GM21390 (cell line): Measurements from ENCODE around the gene PLSCR1.
A peak's percentile ranks its signal among the peaks of the same experiment; 100 is the strongest.
"Not testable (repeated sequence)": the region's sequence is repeated elsewhere in the genome, so short reads cannot be mapped to it uniquely, and the experiment has no call there.

Experiments used
- ATAC-seq: cut with Tn5 transposase; IDR thresholded peaks from one replicate; pipeline ENCODE4 v1.9.1; 2021; ENCODE audit not compliant: unreplicated experiment

The PLSCR1 gene

DNA sequence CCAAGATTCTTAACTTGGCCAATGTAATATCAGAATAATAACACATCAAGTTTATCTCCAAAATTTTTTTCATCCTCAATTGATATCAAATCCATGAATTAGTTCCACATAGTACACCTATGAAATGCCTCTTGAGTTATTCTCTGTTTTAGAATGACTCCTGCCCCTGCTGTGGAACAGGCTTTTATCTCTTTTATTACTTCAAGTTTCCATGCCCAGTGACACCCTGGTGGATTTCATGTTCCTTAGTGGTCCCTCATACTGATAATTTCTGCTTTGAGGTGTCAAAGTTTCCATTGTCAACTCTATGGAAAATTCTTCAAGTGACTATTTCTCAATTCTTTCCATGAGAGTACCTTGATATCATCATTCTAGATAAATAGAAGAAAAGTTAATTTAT is 24.6 kb downstream of the PLSCR1 start:
- no peak for ATAC-seq

GRCh38 chr3:146517684-146518435 is 26.5 kb downstream of the PLSCR1 start:
- no peak for ATAC-seq

- ATAC-seq = no peak
Observed at GRCh38 chr3:146513386-146514051, 30.9 kb downstream of the PLSCR1 start.

DNA sequence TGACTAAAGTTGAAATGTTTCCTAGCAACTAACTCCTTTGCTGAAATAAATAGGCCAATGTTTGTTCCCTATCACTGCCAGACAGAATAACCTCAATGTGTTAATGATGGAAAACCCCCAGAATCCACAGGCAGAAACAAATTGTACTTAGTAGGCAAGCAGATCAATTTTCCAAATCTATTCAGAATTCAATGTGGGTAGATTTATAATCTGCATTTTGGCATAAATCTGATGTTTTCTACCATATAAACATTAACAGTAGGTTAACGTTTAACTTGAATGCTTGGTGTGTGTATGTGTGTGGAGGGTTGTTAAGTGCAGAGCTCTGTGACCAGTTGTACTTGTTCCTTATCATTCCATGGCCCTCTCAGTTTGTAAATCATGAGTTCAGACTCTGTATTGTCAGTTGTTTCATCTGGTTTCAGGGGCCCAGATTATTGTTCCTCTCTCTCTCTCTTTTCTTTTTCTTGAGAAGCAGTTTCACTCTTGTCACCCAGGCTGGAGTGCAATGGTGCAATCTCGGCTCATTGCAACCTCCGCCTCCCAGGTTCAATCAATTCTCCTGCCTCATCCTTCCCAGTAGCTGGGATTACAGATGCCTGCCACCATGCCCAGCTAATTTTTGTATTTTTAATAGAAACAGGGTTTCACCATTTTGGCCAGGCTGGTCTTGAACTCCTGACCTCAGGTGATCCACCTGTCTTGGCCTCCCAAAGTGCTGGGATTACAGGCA is 32.8 kb downstream of the PLSCR1 start:
- ATAC-seq = no peak

DNA sequence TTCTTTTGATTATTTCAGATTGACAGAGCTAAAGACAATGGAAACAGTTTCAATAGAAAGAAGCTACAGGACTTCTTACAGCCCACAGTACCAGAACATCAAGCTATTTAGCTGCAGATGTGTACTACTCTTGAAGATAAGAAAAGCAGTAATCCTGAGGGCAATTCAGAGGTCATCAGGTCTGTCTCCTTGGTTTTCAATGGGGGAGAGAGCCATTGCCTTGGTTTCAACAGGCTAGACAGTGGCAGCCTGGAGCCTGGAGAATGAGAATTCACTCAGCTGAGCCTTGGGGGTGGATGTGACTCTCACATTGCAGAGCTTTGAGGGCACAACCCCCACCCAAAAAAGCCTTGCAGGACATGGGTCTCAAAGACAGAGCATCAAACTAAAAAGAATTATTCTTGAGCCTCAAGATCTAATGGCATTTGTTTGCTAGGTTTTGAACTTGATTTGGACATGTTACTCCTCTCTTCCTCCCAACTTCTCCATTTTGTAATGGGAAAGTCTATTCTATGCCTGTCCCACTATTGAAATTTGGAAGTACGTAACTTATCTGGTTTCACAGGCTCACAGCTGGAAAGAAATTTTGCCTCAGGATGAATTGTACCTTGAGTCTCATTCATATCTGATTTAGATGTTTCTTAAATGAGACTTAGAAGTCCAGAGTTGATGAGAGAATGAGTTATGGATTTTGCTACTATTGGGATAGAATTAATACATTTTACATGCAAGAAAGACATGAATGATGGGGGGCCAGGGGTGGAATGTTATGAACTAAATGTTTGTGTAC is 36.9 kb downstream of the PLSCR1 start:
- ATAC-seq = no peak

DNA sequence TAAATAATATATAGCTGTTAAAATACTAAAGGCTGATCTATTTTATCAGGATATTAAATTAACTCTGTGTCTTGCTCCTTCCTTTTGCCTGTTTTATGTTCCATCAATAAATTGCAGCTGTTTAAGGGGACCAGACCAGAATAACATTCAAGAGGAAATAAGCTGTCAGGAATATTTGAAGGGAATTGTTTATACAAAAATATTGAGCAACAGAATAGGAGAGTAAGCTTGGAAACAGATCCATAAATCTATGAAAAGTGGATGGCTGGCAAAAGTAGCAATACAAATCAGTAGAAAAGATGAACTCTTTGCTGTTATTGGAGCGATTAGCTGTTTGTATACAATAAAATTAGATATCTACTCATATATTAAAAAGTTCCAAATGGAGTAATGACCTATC is 38.9 kb downstream of the PLSCR1 start:
- ATAC-seq = no peak

GRCh38 chr3:146504498-146505197 is 39.8 kb downstream of the PLSCR1 start:
- ATAC-seq = no peak

- peak; percentile 94 for ATAC-seq
Observed at GRCh38 chr3:146503461-146504202, 40.8 kb downstream of the PLSCR1 start.

GRCh38 chr3:146502887-146503460 is 41.4 kb downstream of the PLSCR1 start:
- no peak for ATAC-seq

- peak; percentile 35 for ATAC-seq
Observed at GRCh38 chr3:146501752-146502151, 42.7 kb downstream of the PLSCR1 start.

DNA sequence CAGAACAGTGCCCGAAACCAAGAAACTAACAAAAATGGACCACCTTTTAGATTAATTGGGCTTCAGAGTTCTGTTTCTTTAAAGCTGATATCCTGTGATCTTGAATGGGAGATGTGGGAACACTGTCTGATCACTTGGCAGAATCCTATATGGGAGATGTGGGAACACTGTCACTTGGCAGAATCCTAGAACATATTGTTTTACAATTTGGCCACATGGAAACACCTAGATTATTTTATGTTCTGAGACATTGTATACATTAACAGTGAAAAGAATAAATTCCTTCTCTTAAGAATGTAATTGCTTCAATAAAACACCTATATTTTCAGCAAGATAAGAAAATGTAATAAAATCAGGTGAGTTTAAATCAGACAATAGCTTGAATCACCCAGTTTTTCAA is 44.7 kb downstream of the PLSCR1 start:
- no peak for ATAC-seq

DNA sequence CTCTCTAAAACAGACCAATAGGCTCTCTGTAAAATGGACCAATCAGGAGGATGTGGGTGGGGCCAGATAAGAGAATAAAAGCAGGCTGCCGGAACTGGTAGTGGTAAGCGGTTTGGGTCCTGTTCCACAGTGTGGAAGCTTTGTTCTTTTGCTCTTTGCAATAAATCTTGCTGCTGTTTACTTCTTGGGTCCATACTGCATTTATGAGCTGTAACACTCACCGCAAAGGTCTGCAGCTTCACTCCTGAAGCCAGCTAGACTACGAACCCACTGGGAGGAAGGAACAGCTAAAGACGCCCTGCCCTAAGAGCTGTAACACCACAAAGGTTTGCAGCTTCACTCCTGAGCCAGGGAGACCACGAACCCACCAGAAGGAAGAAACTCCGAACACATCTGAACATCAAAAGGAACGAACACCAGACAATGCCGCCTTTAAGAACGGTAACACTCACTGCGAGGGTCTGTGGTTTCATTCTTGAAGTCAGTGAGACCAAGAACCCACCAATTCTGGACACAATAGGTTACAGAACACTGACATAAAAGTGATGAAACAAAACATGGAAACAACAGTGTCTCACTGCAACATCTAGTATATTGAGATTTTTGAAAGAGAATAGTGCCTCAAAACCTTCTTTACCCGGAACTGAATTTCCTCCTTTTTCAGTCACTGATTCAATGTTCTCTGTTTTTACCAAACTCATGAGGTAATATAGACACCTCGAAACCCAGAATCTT is 46.2 kb downstream of the PLSCR1 start:
- ATAC-seq = no peak

GRCh38 chr3:146497145-146497843 is 47.1 kb downstream of the PLSCR1 start:
- ATAC-seq = not testable (repeated sequence)

DNA sequence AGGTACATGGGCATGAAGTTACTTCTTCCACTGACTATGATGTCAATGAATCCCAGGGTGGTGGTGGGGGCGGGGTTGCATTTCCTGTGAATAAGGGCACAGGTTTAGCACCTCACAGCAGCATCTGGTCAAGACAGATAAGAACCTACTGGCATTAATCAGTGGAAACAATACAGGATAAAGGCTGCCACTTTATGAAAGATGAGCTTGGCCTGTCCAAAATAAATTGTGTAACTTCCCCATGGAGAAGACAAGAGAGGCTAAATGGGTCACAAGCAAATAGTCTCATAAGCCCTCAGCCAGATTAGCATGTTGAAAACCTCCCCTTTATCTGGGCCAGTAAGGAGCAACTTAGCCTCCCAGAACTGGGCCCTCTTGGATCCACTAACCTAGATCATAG is 47.7 kb downstream of the PLSCR1 start:
- no peak for ATAC-seq

- ATAC-seq = no peak
Observed at GRCh38 chr3:146496251-146496650, 48.2 kb downstream of the PLSCR1 start.

GRCh38 chr3:146493761-146494160 is 50.6 kb downstream of the PLSCR1 start:
- no peak for ATAC-seq

- no peak for ATAC-seq
Observed at GRCh38 chr3:146493221-146493620, 51.2 kb downstream of the PLSCR1 start.

DNA sequence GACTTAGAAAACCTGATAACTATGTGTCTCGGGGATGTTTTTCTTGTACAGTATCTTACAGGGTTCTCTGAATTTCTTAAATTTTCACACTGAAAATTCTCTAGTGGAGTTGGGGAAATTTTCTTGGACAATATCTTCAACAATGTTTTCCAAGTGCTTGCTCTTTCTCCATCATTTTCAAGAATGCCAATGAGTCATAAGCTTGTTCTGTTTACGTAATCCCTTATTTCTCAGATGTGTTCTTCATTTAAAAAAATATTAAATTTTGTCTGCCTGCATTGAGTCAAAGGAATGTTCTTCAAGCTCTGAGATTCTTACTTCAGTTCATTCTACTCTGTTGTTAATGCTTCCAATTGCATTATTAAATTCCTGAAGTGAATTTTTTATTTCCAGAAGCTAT is 53.1 kb downstream of the PLSCR1 start:
- no peak for ATAC-seq
